WTC11 (cell line): ENCODE data around the gene BABAM2.

Experiments used
- ELF4 ChIP-seq: sonication (generic); formaldehyde crosslinking; IDR thresholded peaks from 2 replicates; pipeline ENCODE4 v1.8.1; 2022; ENCODE audit warnings: low read depth, mild to moderate bottlenecking, moderate library complexity, missing genetic modification reagents
- SMAD4 ChIP-seq: sonication (generic); formaldehyde crosslinking; IDR thresholded peaks from 2 replicates; pipeline ENCODE4 v1.8.0; 2022; ENCODE audit warnings: mild to moderate bottlenecking, missing genetic modification reagents
- ZNF232 ChIP-seq: sonication (generic); formaldehyde crosslinking; IDR thresholded peaks from 2 replicates; pipeline ENCODE4 v1.8.0; 2022; ENCODE audit warnings: mild to moderate bottlenecking, missing genetic modification reagents
- ZNF396 ChIP-seq: fragments of 250-450 bp; sonication (Bioruptor Pico); IDR thresholded peaks from 2 replicates; pipeline ENCODE4 v1.8.0; 2021; ENCODE audit warnings: mild to moderate bottlenecking, moderate library complexity, borderline replicate concordance
- TF ChIP-seq, protein P1 (sequence below): fragments of 200-600 bp; IDR thresholded peaks from 2 replicates; pipeline ENCODE4 v1.8.0; 2022; ENCODE audit warnings: antibody characterized with exemption
- TF ChIP-seq, protein P2 (sequence below): sonication (generic); formaldehyde crosslinking; IDR thresholded peaks from 2 replicates; pipeline ENCODE4 v1.8.0; 2022; ENCODE audit warnings: mild to moderate bottlenecking, missing genetic modification reagents
- TF ChIP-seq, protein P3 (sequence below): sonication (generic); formaldehyde crosslinking; IDR thresholded peaks from 2 replicates; pipeline ENCODE4 v1.8.0; 2022; ENCODE audit warnings: mild to moderate bottlenecking, missing genetic modification reagents

GRCh38 chr2:27849558-27850205 lies 40.8 kb upstream of the BABAM2 start:
- TF ChIP-seq ZNF232 (CRISPR knock-in tag) = no peak
- TF ChIP-seq, protein P1, sequence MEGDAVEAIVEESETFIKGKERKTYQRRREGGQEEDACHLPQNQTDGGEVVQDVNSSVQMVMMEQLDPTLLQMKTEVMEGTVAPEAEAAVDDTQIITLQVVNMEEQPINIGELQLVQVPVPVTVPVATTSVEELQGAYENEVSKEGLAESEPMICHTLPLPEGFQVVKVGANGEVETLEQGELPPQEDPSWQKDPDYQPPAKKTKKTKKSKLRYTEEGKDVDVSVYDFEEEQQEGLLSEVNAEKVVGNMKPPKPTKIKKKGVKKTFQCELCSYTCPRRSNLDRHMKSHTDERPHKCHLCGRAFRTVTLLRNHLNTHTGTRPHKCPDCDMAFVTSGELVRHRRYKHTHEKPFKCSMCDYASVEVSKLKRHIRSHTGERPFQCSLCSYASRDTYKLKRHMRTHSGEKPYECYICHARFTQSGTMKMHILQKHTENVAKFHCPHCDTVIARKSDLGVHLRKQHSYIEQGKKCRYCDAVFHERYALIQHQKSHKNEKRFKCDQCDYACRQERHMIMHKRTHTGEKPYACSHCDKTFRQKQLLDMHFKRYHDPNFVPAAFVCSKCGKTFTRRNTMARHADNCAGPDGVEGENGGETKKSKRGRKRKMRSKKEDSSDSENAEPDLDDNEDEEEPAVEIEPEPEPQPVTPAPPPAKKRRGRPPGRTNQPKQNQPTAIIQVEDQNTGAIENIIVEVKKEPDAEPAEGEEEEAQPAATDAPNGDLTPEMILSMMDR = no peak
- TF ChIP-seq, protein P2, sequence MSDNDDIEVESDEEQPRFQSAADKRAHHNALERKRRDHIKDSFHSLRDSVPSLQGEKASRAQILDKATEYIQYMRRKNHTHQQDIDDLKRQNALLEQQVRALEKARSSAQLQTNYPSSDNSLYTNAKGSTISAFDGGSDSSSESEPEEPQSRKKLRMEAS (CRISPR knock-in tag) = no peak
- TF ChIP-seq ZNF396 (CRISPR knock-in tag) = no peak
- TF ChIP-seq, protein P3, sequence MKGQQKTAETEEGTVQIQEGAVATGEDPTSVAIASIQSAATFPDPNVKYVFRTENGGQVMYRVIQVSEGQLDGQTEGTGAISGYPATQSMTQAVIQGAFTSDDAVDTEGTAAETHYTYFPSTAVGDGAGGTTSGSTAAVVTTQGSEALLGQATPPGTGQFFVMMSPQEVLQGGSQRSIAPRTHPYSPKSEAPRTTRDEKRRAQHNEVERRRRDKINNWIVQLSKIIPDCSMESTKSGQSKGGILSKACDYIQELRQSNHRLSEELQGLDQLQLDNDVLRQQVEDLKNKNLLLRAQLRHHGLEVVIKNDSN (CRISPR knock-in tag) = no peak
- TF ChIP-seq SMAD4 (CRISPR knock-in tag) = no peak
- no peak for TF ChIP-seq ELF4 (CRISPR knock-in tag)
